ENCODE measurements around the gene PTPDC1. TPM values are rescaled to one million over a fixed set of nuclear protein-coding genes. Genes with fewer than 3 reads are reported as not detected.

The PTPDC1 gene
- 11.0 TPM for polyA plus RNA-seq (2012; ENCODE audit: insufficient read depth, insufficient read length)

DNA sequence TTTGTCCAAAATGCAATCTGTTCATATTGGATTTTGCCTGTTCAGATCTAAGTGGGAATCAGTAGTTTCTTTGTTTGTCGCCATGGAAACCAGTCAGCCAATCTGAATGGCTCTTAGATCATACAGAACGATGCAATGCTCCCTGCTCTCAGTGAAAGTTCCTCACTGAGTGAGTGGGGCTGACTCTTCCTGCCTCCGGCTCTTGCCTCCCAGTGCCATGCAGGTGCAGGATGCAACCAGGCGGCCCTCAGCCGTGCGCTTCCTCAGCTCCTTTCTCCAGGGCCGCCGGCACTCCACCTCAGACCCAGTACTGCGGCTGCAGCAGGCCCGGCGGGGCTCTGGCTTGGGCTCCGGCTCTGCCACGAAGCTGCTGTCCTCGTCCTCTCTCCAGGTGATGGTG is at the start of gene PTPDC1:
TSS of gene PTPDC1 (plus strand) at position 151 of the 400 bp plus-strand sequence. CDS start at position 218, 67 bp downstream.
- DNase-seq (ENCODE audit: low read depth, low spot score): peak; percentile 8
- no peak within 1 kb of the TSS for H3K4me3 ChIP-seq (ENCODE audit: low read length)

GRCh38 chr9:94034511-94034910 is 49.8 kb upstream of the PTPDC1 start:
- no peak for DNase-seq (ENCODE audit: low read depth, low spot score)
- no peak overlapping the region for H3K4me3 ChIP-seq (ENCODE audit: low read length)

DNA sequence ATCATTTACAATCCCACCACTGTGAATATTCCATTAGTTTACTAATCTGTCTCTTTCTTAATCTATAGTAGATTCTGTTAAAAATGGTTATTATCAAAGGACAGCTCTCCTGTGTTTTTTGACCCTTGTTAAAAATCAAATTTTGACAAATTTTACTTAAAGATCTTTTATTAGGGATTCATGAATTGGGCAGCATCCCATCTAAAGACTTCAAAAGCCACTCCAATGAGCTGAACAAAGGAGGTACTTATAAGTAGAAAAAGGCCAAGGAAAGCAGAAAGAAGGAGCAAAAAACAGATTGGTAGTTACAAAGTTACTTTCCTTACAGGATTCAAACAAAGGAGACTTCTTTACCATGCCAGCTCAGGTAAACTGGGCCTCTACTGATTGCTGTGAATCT is 44.5 kb upstream of the PTPDC1 start:
- DNase-seq (ENCODE audit: low read depth, low spot score): no peak
- no peak overlapping the region for H3K4me3 ChIP-seq (ENCODE audit: low read length)

DNA sequence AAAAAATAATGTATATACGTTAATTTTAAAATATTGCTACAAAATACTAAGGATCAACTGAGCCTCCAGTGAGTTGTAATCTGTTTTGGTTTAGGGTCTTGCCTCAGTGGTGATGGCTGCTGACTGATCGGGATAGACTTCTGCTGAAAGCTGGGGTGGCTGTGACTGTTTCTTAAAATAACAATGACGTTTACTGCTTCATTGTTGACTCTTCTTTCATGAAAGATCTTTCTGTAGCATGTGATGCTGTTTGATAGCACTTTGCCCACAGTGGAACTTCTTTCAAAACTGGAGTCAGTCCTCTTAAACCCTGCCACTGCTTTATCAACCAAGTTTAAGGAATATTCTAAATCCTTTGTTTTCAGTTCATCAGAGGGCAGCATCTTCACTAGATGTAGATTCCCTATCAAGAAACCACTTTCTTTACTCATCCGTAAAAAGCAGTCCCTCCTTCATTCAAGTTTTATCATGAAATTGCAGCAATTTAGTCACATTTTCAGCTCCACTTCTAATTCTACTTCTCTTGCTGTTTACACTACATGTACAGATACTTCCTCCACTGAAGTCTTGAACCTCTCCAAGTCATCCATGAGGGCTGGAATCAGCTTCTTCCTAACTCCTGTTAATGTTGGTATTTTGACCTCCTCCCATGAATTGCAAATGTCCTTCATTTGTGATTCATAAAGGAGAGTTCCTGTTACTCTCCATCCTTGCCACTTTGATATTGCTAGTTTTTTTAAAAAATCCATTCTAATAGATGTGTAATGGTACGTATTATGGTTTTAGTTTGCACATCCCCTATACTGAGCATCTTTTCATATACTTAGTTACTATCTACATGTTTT is 41.5 kb upstream of the PTPDC1 start:
- no peak for DNase-seq (ENCODE audit: low read depth, low spot score)
- H3K4me3 ChIP-seq (ENCODE audit: low read length): no peak overlapping the region

DNA sequence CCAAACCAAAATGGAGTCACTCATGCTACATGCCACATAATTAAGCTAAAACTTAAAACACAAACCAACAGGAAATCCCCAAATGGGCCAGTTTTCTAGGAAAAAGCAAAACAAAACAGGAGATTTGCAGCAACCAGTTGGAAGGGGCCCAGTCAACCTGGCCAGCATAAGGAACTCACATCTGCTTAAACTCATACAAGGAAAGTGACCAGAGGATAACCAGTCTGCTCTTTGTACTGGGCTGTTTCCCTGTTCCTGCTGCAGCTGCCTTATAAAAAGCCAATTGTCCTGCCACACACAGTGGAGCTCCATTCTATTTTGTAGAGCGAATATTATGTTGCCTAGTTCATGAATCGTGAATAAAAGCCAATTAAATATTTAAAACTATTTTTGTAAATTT is 29.5 kb upstream of the PTPDC1 start:
- no peak for DNase-seq (ENCODE audit: low read depth, low spot score)
- no peak overlapping the region for H3K4me3 ChIP-seq (ENCODE audit: low read length)

DNA sequence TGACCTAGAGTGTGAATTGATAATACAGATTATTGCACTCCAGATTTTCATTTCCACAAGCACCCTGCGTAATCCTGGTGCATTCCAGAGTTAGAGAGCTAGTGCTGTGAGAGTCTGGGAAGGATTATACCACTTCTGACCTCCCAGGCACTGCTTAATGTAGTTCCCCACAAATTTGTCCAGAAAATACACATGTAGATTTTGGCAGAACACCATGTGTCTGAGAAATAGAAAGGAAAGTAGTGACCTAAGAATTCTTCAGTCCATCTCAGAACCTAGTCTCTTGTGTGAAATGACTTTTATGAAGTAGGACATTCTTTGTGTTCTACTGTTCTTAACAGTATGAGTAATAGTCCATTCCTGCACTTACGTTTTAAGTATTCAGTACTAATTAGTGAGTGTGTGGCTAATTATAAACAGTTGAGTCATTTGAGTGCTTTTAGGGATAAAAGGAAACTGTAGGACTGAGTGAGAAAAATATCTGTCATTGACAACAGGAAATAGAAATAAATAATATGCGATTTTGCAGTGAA is 27.8 kb upstream of the PTPDC1 start:
- DNase-seq (ENCODE audit: low read depth, low spot score): no peak
- no peak overlapping the region for H3K4me3 ChIP-seq (ENCODE audit: low read length)

- no peak overlapping the region for H3K4me3 ChIP-seq (ENCODE audit: low read length)
- DNase-seq (ENCODE audit: low read depth, low spot score): no peak
These were observed 26.3 kb upstream of the PTPDC1 start for GRCh38 chr9:94057918-94058317.

GRCh38 chr9:94061864-94062263 is 22.4 kb upstream of the PTPDC1 start:
- no peak for DNase-seq (ENCODE audit: low read depth, low spot score)
- no peak overlapping the region for H3K4me3 ChIP-seq (ENCODE audit: low read length)

DNA sequence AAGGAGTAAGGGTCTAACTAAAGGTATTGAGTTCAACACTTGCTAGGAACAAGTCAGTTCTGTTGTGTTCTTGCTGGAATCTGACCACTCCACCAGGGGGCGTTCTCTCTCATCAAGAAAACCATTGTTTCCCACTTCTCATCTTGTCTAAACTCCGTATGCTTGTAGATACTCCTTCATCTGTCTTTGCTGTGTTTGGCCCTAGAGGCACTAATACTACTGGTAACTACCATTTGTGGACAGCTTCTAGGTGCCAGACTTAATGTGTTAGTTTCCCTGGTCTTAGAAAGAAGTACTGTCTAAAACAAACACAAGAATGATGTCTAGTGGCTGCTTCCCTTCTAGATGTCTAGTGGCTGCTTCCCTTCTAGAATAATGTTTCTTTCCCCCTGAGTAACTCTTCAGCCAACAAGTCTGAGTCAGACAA is 18.7 kb upstream of the PTPDC1 start:
- no peak overlapping the region for H3K4me3 ChIP-seq (ENCODE audit: low read length)
- peak; percentile 81 for DNase-seq (ENCODE audit: low read depth, low spot score)

DNA sequence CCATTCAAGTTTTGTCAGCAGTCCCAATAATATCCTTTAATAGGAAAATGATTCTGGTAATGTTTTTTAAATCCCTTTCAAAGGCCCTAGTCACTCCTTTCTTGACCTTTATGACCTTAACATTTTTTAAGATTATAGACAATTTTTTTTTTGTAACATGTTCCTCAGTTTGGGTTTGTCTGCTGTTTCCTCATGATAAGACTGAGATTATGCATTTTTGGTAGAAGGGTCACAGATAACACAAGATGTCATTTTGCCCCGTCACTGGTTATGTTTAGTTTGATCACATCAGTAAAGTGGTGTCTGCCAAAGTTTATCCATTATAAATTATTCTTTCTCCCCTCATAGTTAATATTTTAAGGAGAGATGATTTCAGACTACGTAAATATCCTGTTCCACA is 16.0 kb upstream of the PTPDC1 start:
- no peak overlapping the region for H3K4me3 ChIP-seq (ENCODE audit: low read length)
- DNase-seq (ENCODE audit: low read depth, low spot score): no peak

DNA sequence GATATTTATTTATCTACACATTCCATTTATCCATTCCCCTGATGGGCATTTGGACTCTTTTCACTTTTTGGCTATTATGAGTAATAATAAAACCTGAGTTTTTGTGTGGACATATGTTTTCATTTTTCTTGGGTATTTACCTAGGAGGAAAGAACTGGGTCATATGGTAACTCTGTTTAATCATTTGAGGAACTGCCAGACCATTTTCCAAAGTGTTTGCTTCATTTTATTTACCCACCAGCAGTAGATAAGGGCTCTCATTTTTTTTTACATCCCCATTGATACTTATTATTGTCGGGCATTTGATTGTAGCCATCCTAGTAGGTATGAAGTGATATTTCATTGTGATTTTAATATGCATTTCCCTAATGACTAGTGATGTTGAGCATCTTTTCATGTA is 7.7 kb upstream of the PTPDC1 start:
- no peak overlapping the region for H3K4me3 ChIP-seq (ENCODE audit: low read length)
- no peak for DNase-seq (ENCODE audit: low read depth, low spot score)

- no peak overlapping the region for H3K4me3 ChIP-seq (ENCODE audit: low read length)
- DNase-seq (ENCODE audit: low read depth, low spot score): no peak
These were observed 6.2 kb upstream of the PTPDC1 start for GRCh38 chr9:94078086-94078485.

- no peak overlapping the region for H3K4me3 ChIP-seq (ENCODE audit: low read length)
- no peak for DNase-seq (ENCODE audit: low read depth, low spot score)
These were observed 5.0 kb upstream of the PTPDC1 start for GRCh38 chr9:94079236-94079635.

DNA sequence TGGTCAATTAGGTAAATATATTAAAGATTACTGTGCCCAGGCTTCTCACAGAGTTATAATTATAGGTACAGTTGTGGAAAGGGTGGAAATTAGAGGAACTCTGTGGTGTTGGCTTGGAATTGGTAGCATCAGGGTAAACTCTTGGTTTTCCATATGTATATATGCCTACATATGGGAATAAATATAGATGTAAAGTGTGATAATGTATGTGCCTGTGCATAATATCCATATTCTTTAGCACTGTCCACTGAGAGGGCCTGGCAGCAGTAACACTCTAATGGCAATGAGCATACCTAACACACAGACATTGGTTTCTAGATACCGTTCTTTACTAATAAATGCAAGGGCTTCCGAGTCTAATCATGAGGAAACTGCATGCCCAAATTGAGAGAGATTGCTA is 4.0 kb upstream of the PTPDC1 start:
- no peak overlapping the region for H3K4me3 ChIP-seq (ENCODE audit: low read length)
- no peak for DNase-seq (ENCODE audit: low read depth, low spot score)

GRCh38 chr9:94081435-94081834 is 2.8 kb upstream of the PTPDC1 start:
- H3K4me3 ChIP-seq (ENCODE audit: low read length): no peak overlapping the region
- no peak for DNase-seq (ENCODE audit: low read depth, low spot score)

DNA sequence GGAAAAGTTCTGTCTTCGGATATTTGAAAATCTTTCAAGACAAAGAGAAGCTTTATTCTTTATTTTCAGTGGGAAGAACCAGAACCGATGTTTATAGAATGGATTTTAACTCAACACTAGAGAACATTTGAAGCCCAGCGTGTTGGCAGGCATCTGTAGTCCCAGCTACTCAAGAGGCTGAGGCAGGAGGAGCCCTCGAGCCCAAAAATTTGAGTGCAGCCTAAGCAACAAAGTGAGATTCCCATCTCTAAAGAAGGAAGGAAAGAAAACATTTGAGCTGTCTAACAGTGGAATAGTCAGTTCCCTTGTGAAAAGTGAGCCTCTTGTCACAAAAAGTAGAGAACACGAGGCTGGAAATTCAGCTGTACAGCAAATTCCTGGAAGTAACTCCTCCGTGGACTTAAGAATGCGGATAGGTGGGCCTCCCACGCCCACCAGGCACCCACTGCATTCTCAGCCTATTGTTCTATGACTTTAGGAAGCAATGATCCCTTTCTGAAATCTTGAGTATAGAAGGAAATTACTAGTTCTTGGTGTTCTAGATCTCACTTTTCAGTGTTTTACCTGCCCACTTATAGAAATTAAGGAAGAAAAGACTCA is 2.3 kb upstream of the PTPDC1 start:
- DNase-seq (ENCODE audit: low read depth, low spot score): no peak
- H3K4me3 ChIP-seq (ENCODE audit: low read length): no peak overlapping the region

DNA sequence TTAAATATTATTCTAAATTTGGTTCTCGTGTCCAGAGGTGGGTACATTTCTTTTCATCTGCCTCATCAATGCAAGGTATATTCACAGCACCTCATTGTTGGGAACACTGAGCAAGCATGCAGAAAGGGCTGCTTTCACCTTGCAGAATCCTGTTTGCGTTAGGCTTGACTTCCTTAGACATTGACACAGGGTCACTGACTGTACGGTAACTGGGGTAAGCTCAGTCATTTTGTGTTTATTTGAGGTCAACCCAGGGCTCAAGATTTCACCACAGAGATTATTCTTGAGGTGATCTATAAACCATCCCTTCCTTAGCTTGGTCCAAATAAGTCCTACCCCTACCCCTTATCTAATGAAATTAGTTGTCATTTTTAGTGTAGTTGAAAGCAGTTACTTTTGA is 1.7 kb upstream of the PTPDC1 start:
- no peak overlapping the region for H3K4me3 ChIP-seq (ENCODE audit: low read length)

GRCh38 chr9:94082956-94083355 is 1.3 kb upstream of the PTPDC1 start:
- DNase-seq (ENCODE audit: low read depth, low spot score): no peak
- no peak overlapping the region for H3K4me3 ChIP-seq (ENCODE audit: low read length)

More for the DNA sequence above, 1.7 kb upstream of the PTPDC1 start:
- no peak for DNase-seq (ENCODE audit: low read depth, low spot score)

- H3K4me3 ChIP-seq (ENCODE audit: low read length): no peak overlapping the region
These were observed 880 bp upstream of the PTPDC1 start for GRCh38 chr9:94083384-94083783.

DNA sequence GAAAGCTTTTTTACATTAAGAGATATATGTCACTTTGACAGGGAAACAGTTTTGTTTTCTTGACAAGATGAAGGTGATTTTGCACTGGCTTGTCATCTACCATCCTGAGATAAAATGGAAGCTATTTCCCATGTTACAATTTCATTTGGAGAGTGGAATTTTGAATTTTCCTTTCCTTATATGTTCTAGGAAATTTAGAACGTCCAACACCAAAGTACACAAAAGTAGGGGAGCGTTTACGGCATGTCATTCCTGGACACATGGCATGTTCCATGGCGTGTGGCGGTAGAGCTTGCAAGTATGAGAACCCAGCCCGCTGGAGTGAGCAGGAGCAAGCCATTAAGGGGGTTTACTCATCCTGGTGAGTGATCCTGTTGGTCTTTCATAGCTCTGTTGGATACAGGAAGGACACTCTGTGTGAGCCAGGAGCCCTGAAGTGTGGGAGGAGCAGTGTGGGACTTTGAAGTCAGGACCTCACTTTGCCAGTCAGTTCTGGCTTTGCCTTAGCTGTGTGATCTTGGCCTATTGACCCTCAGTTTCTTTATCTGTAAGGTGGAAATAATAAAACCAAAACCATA is 887 bp downstream of the PTPDC1 start:
- DNase-seq (ENCODE audit: low read depth, low spot score): no peak
- no peak overlapping the region for H3K4me3 ChIP-seq (ENCODE audit: low read length)

More at GRCh38 chr9:94083384-94083783, 880 bp upstream of the PTPDC1 start:
- DNase-seq (ENCODE audit: low read depth, low spot score): no peak

All from Jurkat, Clone E6-1 (cell line).